SU-DHL-6 (cell line): ENCODE results near the gene PPM1H.

Source experiments
- H2AFZ ChIP-seq: fragments of 200-600 bp; sonication (generic); 2 replicates; pipeline ENCODE4 v1.6.1; 2014; ENCODE audit warnings: low read depth, mild to moderate bottlenecking, moderate library complexity, mixed read lengths, antibody characterized with exemption, low read length; ENCODE audit not compliant: severe bottlenecking
- H3F3A ChIP-seq: fragments of 200-600 bp; shearing (Covaris generic); 2 replicates; pipeline ENCODE4 v1.6.0; 2016; ENCODE audit warnings: antibody characterized with exemption, mild to moderate bottlenecking; ENCODE audit not compliant: insufficient read depth
- H3K27ac ChIP-seq: fragments of 200-600 bp; sonication (generic); 2 replicates; pipeline ENCODE4 v1.5.1; 2016; ENCODE audit warnings: low read depth, mild to moderate bottlenecking, low read length, moderate library complexity, mixed read lengths
- H3K27me3 ChIP-seq: fragments of 200-600 bp; sonication (generic), shearing (Covaris generic); 2 replicates; pipeline ENCODE4 v1.6.0; 2014; ENCODE audit warnings: mild to moderate bottlenecking, low read length
- H3K36me3 ChIP-seq: fragments of 200-600 bp; sonication (generic); 2 replicates; pipeline ENCODE4 v1.6.1; 2014; ENCODE audit warnings: mild to moderate bottlenecking, low read length, mixed read lengths
- H3K4me2 ChIP-seq: fragments of 300-600, 200-600 bp; shearing (Covaris generic), sonication (generic); 2 replicates; pipeline ENCODE4 v1.6.0; 2014; ENCODE audit warnings: low read length, low read depth, mild to moderate bottlenecking; ENCODE audit not compliant: poor library complexity, severe bottlenecking
- H3K4me3 ChIP-seq: fragments of 200-600 bp; sonication (generic); 2 replicates; pipeline ENCODE4 v1.5.1; 2014; ENCODE audit warnings: antibody characterized with exemption, low read length, mild to moderate bottlenecking, mixed read lengths; ENCODE audit not compliant: insufficient read depth, poor library complexity, severe bottlenecking
- H3K79me2 ChIP-seq: fragments of 200-600 bp; sonication (generic); 2 replicates; pipeline ENCODE4 v1.6.1; 2014; ENCODE audit warnings: mild to moderate bottlenecking, low read length, moderate library complexity; ENCODE audit not compliant: insufficient read depth
- H3K9ac ChIP-seq: fragments of 200-600 bp; sonication (generic); 2 replicates; pipeline ENCODE4 v1.7.0; 2014; ENCODE audit warnings: mild to moderate bottlenecking, low read length
- H3K9me2 ChIP-seq: fragments of 200-600 bp; sonication (generic); replicated peaks from 2 replicates; pipeline ENCODE4 v1.6.1; 2014; ENCODE audit warnings: low read length; ENCODE audit not compliant: insufficient read depth
- H3K9me3 ChIP-seq: fragments of 200-600 bp; sonication (generic); 2 replicates; pipeline ENCODE4 v1.6.1; 2014; ENCODE audit warnings: low read length, mixed read lengths; ENCODE audit not compliant: insufficient read depth
- H4K20me1 ChIP-seq: fragments of 200-600 bp; sonication (generic); 2 replicates; pipeline ENCODE4 v1.6.1; 2014; ENCODE audit warnings: low read depth, mild to moderate bottlenecking, antibody characterized with exemption, low read length, moderate library complexity, mixed read lengths
- EZH2phosphoT487 ChIP-seq: fragments of 200-600 bp; sonication (generic), shearing (Covaris generic); conservative IDR thresholded peaks from 2 replicates; pipeline ENCODE4 v1.6.1; 2018; ENCODE audit warnings: mild to moderate bottlenecking, antibody characterized with exemption, low read length, moderate library complexity, mixed read lengths
- TF ChIP-seq, protein P1 (sequence below): fragments of 200-600 bp; sonication (generic); IDR thresholded peaks from one replicate; pipeline ENCODE4 v1.5.1; 2017; ENCODE audit warnings: antibody characterized with exemption, mild to moderate bottlenecking, low read length, moderate library complexity; ENCODE audit not compliant: insufficient read depth, poor library complexity, severe bottlenecking

PPM1H gene

GRCh38 chr12:62646566-62646965 lies 288.4 kb downstream of the PPM1H start:
- no peak overlapping the region for H2AFZ ChIP-seq
- H3K79me2 ChIP-seq = no peaks in the 10 kb centered on the region
- no peaks in the 10 kb centered on the region for H3F3A ChIP-seq
- H3K27ac ChIP-seq = no peak overlapping the region
- H3K4me3 ChIP-seq = no peak overlapping the region
- no peak overlapping the region for H3K4me2 ChIP-seq
- no peak overlapping the region for H3K9ac ChIP-seq
- H4K20me1 ChIP-seq = no peaks in the 10 kb centered on the region
- no peaks in the 10 kb centered on the region for H3K36me3 ChIP-seq
- no peak for TF ChIP-seq EZH2phosphoT487
- TF ChIP-seq, protein P1, sequence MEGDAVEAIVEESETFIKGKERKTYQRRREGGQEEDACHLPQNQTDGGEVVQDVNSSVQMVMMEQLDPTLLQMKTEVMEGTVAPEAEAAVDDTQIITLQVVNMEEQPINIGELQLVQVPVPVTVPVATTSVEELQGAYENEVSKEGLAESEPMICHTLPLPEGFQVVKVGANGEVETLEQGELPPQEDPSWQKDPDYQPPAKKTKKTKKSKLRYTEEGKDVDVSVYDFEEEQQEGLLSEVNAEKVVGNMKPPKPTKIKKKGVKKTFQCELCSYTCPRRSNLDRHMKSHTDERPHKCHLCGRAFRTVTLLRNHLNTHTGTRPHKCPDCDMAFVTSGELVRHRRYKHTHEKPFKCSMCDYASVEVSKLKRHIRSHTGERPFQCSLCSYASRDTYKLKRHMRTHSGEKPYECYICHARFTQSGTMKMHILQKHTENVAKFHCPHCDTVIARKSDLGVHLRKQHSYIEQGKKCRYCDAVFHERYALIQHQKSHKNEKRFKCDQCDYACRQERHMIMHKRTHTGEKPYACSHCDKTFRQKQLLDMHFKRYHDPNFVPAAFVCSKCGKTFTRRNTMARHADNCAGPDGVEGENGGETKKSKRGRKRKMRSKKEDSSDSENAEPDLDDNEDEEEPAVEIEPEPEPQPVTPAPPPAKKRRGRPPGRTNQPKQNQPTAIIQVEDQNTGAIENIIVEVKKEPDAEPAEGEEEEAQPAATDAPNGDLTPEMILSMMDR = no peak
- no peaks in the 10 kb centered on the region for H3K27me3 ChIP-seq
- H3K9me2 ChIP-seq = no peaks in the 10 kb centered on the region
- H3K9me3 ChIP-seq = no peaks in the 10 kb centered on the region

DNA sequence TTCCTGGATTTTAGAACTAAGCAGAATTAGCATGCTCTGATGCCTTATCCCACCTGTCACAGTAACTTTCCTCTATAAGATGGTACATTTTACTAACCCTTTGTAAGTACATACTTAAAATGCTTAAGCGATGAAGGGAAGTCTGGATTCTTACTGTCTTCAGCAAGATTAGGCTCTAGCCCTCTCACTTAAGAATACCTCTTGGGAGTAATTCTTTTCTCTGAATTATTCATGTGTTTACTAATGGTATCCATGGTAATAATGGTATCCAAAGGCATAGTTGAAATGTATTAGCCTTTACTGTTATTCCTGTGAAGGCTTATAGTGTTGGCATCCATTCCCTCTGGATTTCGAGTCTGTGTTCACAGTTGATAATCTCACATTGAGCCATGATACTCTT lies 291.5 kb downstream of the PPM1H start:
- H3K36me3 ChIP-seq = no peaks in the 10 kb centered on the region
- no peaks in the 10 kb centered on the region for H3K9me2 ChIP-seq
- no peaks in the 10 kb centered on the region for H3K9me3 ChIP-seq
- no peak overlapping the region for H3K9ac ChIP-seq
- no peaks in the 10 kb centered on the region for H3K27me3 ChIP-seq
- H3F3A ChIP-seq = no peaks in the 10 kb centered on the region
- no peaks in the 10 kb centered on the region for H4K20me1 ChIP-seq
- H2AFZ ChIP-seq = no peak overlapping the region
- no peak overlapping the region for H3K27ac ChIP-seq
- no peak overlapping the region for H3K4me2 ChIP-seq
- TF ChIP-seq, protein P1 = no peak
- no peak overlapping the region for H3K4me3 ChIP-seq
- H3K79me2 ChIP-seq = no peaks in the 10 kb centered on the region

GRCh38 chr12:62642486-62642885 lies 292.5 kb downstream of the PPM1H start:
- H3K4me2 ChIP-seq = no peak overlapping the region
- TF ChIP-seq EZH2phosphoT487 = no peak
- TF ChIP-seq, protein P1 = no peak

DNA sequence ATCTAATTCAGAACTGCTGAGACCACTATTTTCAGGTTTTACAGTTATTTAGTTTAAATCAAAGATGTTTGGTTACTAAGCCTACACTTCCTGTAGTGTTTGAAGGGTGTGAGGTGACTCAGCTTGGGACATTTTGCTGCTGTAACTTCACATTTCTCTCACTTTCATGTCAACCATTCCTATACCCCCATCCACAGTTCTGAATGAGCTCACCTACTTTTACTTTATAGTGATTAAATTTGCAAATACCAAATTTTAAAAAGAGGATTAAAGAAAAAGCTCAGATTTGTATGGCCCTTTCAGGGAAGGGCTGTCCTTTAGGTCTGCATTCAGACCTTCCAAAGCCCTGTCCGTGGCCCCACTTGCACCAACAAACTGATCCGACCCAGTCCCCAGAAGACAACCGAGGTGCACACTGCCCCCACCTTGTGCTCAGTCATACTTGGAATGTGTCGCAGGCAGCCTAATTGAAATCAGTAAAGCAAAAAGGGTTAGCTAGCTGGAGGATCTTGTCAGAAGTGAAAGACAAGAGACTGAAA lies 294.0 kb downstream of the PPM1H start:
- no peaks in the 10 kb centered on the region for H3K9me3 ChIP-seq
- no peaks in the 10 kb centered on the region for H3K36me3 ChIP-seq
- no peaks in the 10 kb centered on the region for H3K27me3 ChIP-seq
- no peaks in the 10 kb centered on the region for H3F3A ChIP-seq
- H3K9me2 ChIP-seq = no peaks in the 10 kb centered on the region
- TF ChIP-seq, protein P1 = no peak
- no peak for TF ChIP-seq EZH2phosphoT487
- H2AFZ ChIP-seq = no peak overlapping the region
- H3K4me3 ChIP-seq = no peak overlapping the region
- H3K9ac ChIP-seq = no peak overlapping the region
- no peak overlapping the region for H3K4me2 ChIP-seq
- H3K27ac ChIP-seq = no peak overlapping the region
- no peaks in the 10 kb centered on the region for H4K20me1 ChIP-seq
- no peaks in the 10 kb centered on the region for H3K79me2 ChIP-seq

More at GRCh38 chr12:62642486-62642885, 292.5 kb downstream of the PPM1H start:
- H3K9ac ChIP-seq = no peak overlapping the region
- H3K27me3 ChIP-seq = no peaks in the 10 kb centered on the region
- H3F3A ChIP-seq = no peaks in the 10 kb centered on the region
- H3K79me2 ChIP-seq = no peaks in the 10 kb centered on the region
- H4K20me1 ChIP-seq = no peaks in the 10 kb centered on the region
- H3K36me3 ChIP-seq = no peaks in the 10 kb centered on the region
- H2AFZ ChIP-seq = no peak overlapping the region
- no peaks in the 10 kb centered on the region for H3K9me2 ChIP-seq
- H3K27ac ChIP-seq = no peak overlapping the region
- no peak overlapping the region for H3K4me3 ChIP-seq
- no peaks in the 10 kb centered on the region for H3K9me3 ChIP-seq
